MM.1S (cell line): ENCODE data around the gene PIK3R5.

Experiments
- DNase-seq: peaks from one replicate; pipeline ENCODE4 v3.0.0-alpha.2; 2015
- H2AFZ ChIP-seq: fragments of 300-600 bp; sonication (generic); 2 replicates; pipeline ENCODE4 v1.6.0; 2016; ENCODE audit warnings: antibody characterized with exemption, low read length
- H3F3A ChIP-seq: fragments of 300-600 bp; sonication (generic); 2 replicates; pipeline ENCODE4 v1.6.1; 2016; ENCODE audit warnings: mild to moderate bottlenecking, antibody characterized with exemption, low read length, moderate library complexity, mixed read lengths; ENCODE audit not compliant: insufficient read depth
- H3K27ac ChIP-seq: fragments of 300-600 bp; sonication (generic); 2 replicates; pipeline ENCODE4 v1.5.1; 2016; ENCODE audit warnings: mild to moderate bottlenecking, low read length
- H3K27me3 ChIP-seq: fragments of 300-600 bp; sonication (generic); replicated peaks from 2 replicates; pipeline ENCODE4 v1.6.0; 2016; ENCODE audit warnings: low read length; ENCODE audit not compliant: insufficient read depth
- H3K36me3 ChIP-seq: fragments of 300-600 bp; sonication (generic); replicated peaks from 2 replicates; pipeline ENCODE4 v1.6.1; 2016; ENCODE audit warnings: mild to moderate bottlenecking, low read length, mixed read lengths; ENCODE audit not compliant: insufficient read depth
- H3K4me1 ChIP-seq: fragments of 300-600 bp; sonication (generic); 2 replicates; pipeline ENCODE4 v1.6.1; 2016; ENCODE audit warnings: low read length, mixed read lengths
- H3K4me2 ChIP-seq: fragments of 300-600 bp; sonication (generic); 2 replicates; pipeline ENCODE4 v1.6.0; 2016; ENCODE audit warnings: low read depth, low read length
- H3K4me3 ChIP-seq: fragments of 300-600 bp; sonication (generic); 2 replicates; pipeline ENCODE4 v1.5.1; 2016; ENCODE audit warnings: low read length, mixed read lengths
- H3K79me2 ChIP-seq: fragments of 300-600 bp; sonication (generic); 2 replicates; pipeline ENCODE4 v1.6.1; 2016; ENCODE audit warnings: mixed run types, low read length, mixed read lengths
- H3K9ac ChIP-seq: fragments of 300-600 bp; sonication (generic); 2 replicates; pipeline ENCODE4 v1.6.1; 2016; ENCODE audit warnings: low read length, mixed read lengths
- H3K9me2 ChIP-seq: fragments of 300-600 bp; sonication (generic); replicated peaks from 2 replicates; pipeline ENCODE4 v1.6.1; 2016; ENCODE audit warnings: mild to moderate bottlenecking, low read length, mixed read lengths; ENCODE audit not compliant: insufficient read depth
- H3K9me3 ChIP-seq: fragments of 300-600 bp; sonication (generic); replicated peaks from 2 replicates; pipeline ENCODE4 v1.6.1; 2016; ENCODE audit warnings: mild to moderate bottlenecking, low read length, mixed read lengths; ENCODE audit not compliant: insufficient read depth
- H4K20me1 ChIP-seq: fragments of 300-600 bp; sonication (generic); 2 replicates; pipeline ENCODE4 v1.6.1; 2016; ENCODE audit warnings: mild to moderate bottlenecking, low read length, moderate library complexity, mixed read lengths; ENCODE audit not compliant: insufficient read depth
- CTCF ChIP-seq: fragments of 300-600 bp; sonication (generic); IDR thresholded peaks from 2 replicates; pipeline ENCODE4 v1.5.1; 2016; ENCODE audit warnings: antibody characterized with exemption, low read length, mixed read lengths
- EZH2 ChIP-seq: fragments of 300-600 bp; sonication (generic); optimal IDR thresholded peaks from 2 replicates; pipeline ENCODE3; 2017; ENCODE audit warnings: low read depth, mild to moderate bottlenecking, antibody characterized with exemption, low read length, mixed read lengths
- EZH2phosphoT487 ChIP-seq: fragments of 300-600 bp; sonication (generic); IDR thresholded peaks from 2 replicates; pipeline ENCODE4 v1.6.1; 2018; ENCODE audit warnings: antibody characterized with exemption, low read length

The PIK3R5 gene

GRCh38 chr17:8871081-8871581 is 94.4 kb downstream of the PIK3R5 start:
- TF ChIP-seq EZH2, result no peak
- TF ChIP-seq CTCF, result no peak
- no peak for TF ChIP-seq EZH2phosphoT487
- Histone ChIP-seq H3K9me3 (no peaks in the 10 kb centered on the region), H3K4me3 (no peak overlapping the region), H3K79me2 (no peaks in the 10 kb centered on the region), H3K4me1 (no peaks in the 10 kb centered on the region), H3K27ac (no peak overlapping the region), H2AFZ (no peak overlapping the region), H3K27me3 (peaks cover 26% of the 10 kb centered on the region), H3K4me2 (no peak overlapping the region), H3K9me2 (no peaks in the 10 kb centered on the region), H3K36me3 (no peaks in the 10 kb centered on the region), H3K9ac (no peak overlapping the region), H3F3A (no peaks in the 10 kb centered on the region), H4K20me1 (no peaks in the 10 kb centered on the region)
- DNase-seq, result no peak

- H3K9me3 ChIP-seq, result no peaks in the 10 kb centered on the region
- H4K20me1 ChIP-seq, result no peaks in the 10 kb centered on the region
- H3K79me2 ChIP-seq, result no peaks in the 10 kb centered on the region
- H3K36me3 ChIP-seq, result no peaks in the 10 kb centered on the region
- H3K27me3 ChIP-seq, result peaks cover 26% of the 10 kb centered on the region
- no peak overlapping the region for H3K9ac ChIP-seq
- TF ChIP-seq EZH2phosphoT487 (no peak), CTCF (no peak)
- no peak overlapping the region for H2AFZ ChIP-seq
- H3K4me3 ChIP-seq, result no peak overlapping the region
- no peaks in the 10 kb centered on the region for H3F3A ChIP-seq
- H3K27ac ChIP-seq, result no peak overlapping the region
- DNase-seq, result no peak
- H3K4me1 ChIP-seq, result no peaks in the 10 kb centered on the region
- H3K9me2 ChIP-seq, result no peaks in the 10 kb centered on the region
- no peak overlapping the region for H3K4me2 ChIP-seq
These were observed 95.0 kb downstream of the PIK3R5 start for GRCh38 chr17:8870406-8871040.

GRCh38 chr17:8869114-8869815 is 96.2 kb downstream of the PIK3R5 start:
- Histone ChIP-seq H3K4me1 (no peaks in the 10 kb centered on the region), H3F3A (no peaks in the 10 kb centered on the region), H3K4me2 (no peak overlapping the region), H2AFZ (no peak overlapping the region), H3K4me3 (no peak overlapping the region), H3K9ac (no peak overlapping the region), H3K36me3 (no peaks in the 10 kb centered on the region), H3K9me2 (no peaks in the 10 kb centered on the region), H3K9me3 (no peaks in the 10 kb centered on the region), H3K79me2 (no peaks in the 10 kb centered on the region), H3K27ac (no peak overlapping the region), H3K27me3 (peaks cover 26% of the 10 kb centered on the region), H4K20me1 (no peaks in the 10 kb centered on the region)
- TF ChIP-seq CTCF, result no peak
- TF ChIP-seq EZH2phosphoT487, result no peak
- TF ChIP-seq EZH2, result no peak
- DNase-seq, result no peak
